Skeletal muscle tissue (tissue), 4 donors: ENCODE results near the gene PDK2. TPM values are rescaled to one million over a fixed set of nuclear protein-coding genes. Genes with fewer than 3 reads are reported as not detected.

Source experiments
- H3K27ac ChIP-seq: one replicate; pipeline ENCODE4 v1.7.0; 2013; ENCODE audit warnings: mild to moderate bottlenecking, low read depth, low read length, inconsistent platforms
- H3K27me3 ChIP-seq, 3 donors: one replicate each; pipeline ENCODE4 v1.7.0; 2013; ENCODE audit warnings: low read length in 3 of 3; ENCODE audit not compliant: control insufficient read depth in 3 of 3, insufficient read depth in 3 of 3
- H3K36me3 ChIP-seq, 3 donors: one replicate each; pipeline ENCODE4 v1.7.0; 2013; ENCODE audit warnings: low read length in 3 of 3; ENCODE audit not compliant: control insufficient read depth in 3 of 3, insufficient read depth in 3 of 3
- H3K4me1 ChIP-seq, 3 donors: one replicate each; pipeline ENCODE4 v1.7.0; 2013; ENCODE audit warnings: low read length in 3 of 3, mild to moderate bottlenecking in 3 of 3; ENCODE audit not compliant: control insufficient read depth in 3 of 3, insufficient read depth in 3 of 3
- H3K4me3 ChIP-seq, 3 donors: one replicate each; pipeline ENCODE4 v1.7.0; 2013; ENCODE audit warnings: low read length in 3 of 3
- H3K9ac ChIP-seq, 3 donors: one replicate each; pipeline ENCODE4 v1.7.0; 2013; ENCODE audit warnings: low read length in 3 of 3, mild to moderate bottlenecking in 3 of 3, moderate library complexity in 2 of 3, low read depth in 1 of 3
- H3K9me3 ChIP-seq, 3 donors: one replicate each; pipeline ENCODE4 v1.7.0; 2013; ENCODE audit warnings: low read length in 3 of 3; ENCODE audit not compliant: control insufficient read depth in 3 of 3
- total RNA-seq: library from RNA; depleted of rRNA; stranded (reverse); fragments of >200 nt; gene quantifications from one replicate; pipeline ENCODE4 v1.2.3, GENCODE V29; 2014
- donor health status: Osteomylitis.

PDK2 gene
- total RNA-seq, 1 donor from 2014 or later, result 18.8 TPM

DNA sequence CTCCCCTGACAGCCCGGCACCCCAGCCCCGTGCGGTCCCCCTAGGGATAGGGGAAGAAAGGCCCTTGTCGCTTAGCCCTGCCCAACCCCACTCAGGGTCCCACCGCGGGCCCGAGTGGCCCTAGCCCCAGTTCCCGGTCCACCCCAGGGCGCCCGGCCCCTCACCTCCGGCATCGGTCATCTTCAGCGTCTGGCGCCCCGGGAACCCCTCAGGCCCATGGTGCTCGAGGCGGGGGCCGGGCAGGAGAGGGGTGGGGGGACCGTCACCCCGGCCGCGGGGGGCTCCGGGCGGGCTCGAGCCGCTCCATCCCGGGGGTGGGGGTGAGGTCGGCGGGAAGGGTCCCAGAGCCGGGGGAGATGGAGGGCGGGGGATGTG, 34.2 kb downstream of the PDK2 start:
- no peak overlapping the region for H3K27ac ChIP-seq
- no peak overlapping the region for H3K9ac ChIP-seq
- H3K36me3 ChIP-seq, result no peaks in the 10 kb centered on the region
- peaks cover 36 to 45% (median 45%) of the 10 kb centered on the region in 3 donors for H3K4me1 ChIP-seq
- H3K9me3 ChIP-seq, result no peaks in the 10 kb centered on the region
- H3K4me3 ChIP-seq, result peak overlapping the region in 1 of 3 donors; percentile 41
- H3K27me3 ChIP-seq, result no peaks in the 10 kb centered on the region

GRCh38 chr17:50129728-50130558, 34.8 kb downstream of the PDK2 start, which contains the start of gene SAMD14:
TSS of gene SAMD14 (minus strand) at chr17:50130160. CDS start at chr17:50124959, 5,201 bp downstream.
- H3K36me3 ChIP-seq, result peaks cover 0 to 4% (median 0%) of the 10 kb centered on the region in 3 donors
- no peaks in the 10 kb centered on the region for H3K27me3 ChIP-seq
- no peak within 1 kb of the TSS for H3K27ac ChIP-seq
- H3K9ac ChIP-seq, result peak within 1 kb of the TSS in 2 of 3 donors; percentile 32 to 82
- peak within 1 kb of the TSS; percentile 38 to 72 (median 66) for H3K4me3 ChIP-seq
- no peaks in the 10 kb centered on the region for H3K9me3 ChIP-seq
- H3K4me1 ChIP-seq, result peaks cover 38 to 51% (median 51%) of the 10 kb centered on the region in 3 donors

- H3K4me1 ChIP-seq, result peaks cover 44 to 56% (median 53%) of the 10 kb centered on the region in 3 donors
- H3K36me3 ChIP-seq, result peaks cover 3 to 8% (median 4%) of the 10 kb centered on the region in 3 donors
- peak overlapping the region in 1 of 3 donors; percentile 41 for H3K4me3 ChIP-seq
- peak overlapping the region in 2 of 3 donors; percentile 32 to 66 for H3K9ac ChIP-seq
- H3K27ac ChIP-seq, result no peak overlapping the region
- H3K27me3 ChIP-seq, result no peaks in the 10 kb centered on the region
- no peaks in the 10 kb centered on the region for H3K9me3 ChIP-seq
Observed at GRCh38 chr17:50130559-50131305, 35.6 kb downstream of the PDK2 start.

GRCh38 chr17:50132104-50132794, 37.1 kb downstream of the PDK2 start:
- H3K9me3 ChIP-seq, result no peaks in the 10 kb centered on the region
- H3K4me1 ChIP-seq, result peaks cover 44 to 56% (median 53%) of the 10 kb centered on the region in 3 donors
- H3K27me3 ChIP-seq, result no peaks in the 10 kb centered on the region
- H3K36me3 ChIP-seq, result peaks cover 16 to 20% (median 18%) of the 10 kb centered on the region in 3 donors
- peak overlapping the region; percentile 86 for H3K27ac ChIP-seq
- H3K9ac ChIP-seq, result peak overlapping the region in 2 of 3 donors; percentile 45 to 81
- no peak overlapping the region for H3K4me3 ChIP-seq

- H3K9ac ChIP-seq, result peak overlapping the region; percentile 45 to 81 (median 57)
- H3K27ac ChIP-seq, result peak overlapping the region; percentile 86
- peaks cover 44 to 56% (median 53%) of the 10 kb centered on the region in 3 donors for H3K4me1 ChIP-seq
- H3K27me3 ChIP-seq, result no peaks in the 10 kb centered on the region
- H3K36me3 ChIP-seq, result peaks cover 26 to 29% (median 26%) of the 10 kb centered on the region in 3 donors
- H3K4me3 ChIP-seq, result peak overlapping the region in 2 of 3 donors; percentile 35 to 48
- no peaks in the 10 kb centered on the region for H3K9me3 ChIP-seq
Observed at GRCh38 chr17:50133028-50133768, 38.0 kb downstream of the PDK2 start.

DNA sequence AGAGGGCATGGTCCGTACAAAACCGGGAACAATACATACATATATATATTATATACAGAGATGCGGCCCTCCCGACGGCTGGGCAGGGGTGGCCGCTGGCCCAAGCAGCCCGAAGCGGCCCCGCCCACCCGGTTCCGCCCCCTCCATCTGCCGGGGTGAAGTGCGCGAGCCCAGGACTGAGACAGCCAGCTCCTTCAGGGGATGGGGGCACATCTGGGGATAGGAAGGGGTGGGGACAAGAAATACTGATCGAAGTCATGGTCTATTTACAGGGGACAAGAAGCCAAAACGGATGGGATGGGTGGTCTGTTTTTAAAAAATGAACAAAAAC, 38.6 kb downstream of the PDK2 start:
- H3K4me1 ChIP-seq, result peaks cover 40 to 53% (median 50%) of the 10 kb centered on the region in 3 donors
- H3K9me3 ChIP-seq, result no peaks in the 10 kb centered on the region
- peak overlapping the region; percentile 86 for H3K27ac ChIP-seq
- peaks cover 31 to 35% (median 32%) of the 10 kb centered on the region in 3 donors for H3K36me3 ChIP-seq
- H3K9ac ChIP-seq, result peak overlapping the region in 2 of 3 donors; percentile 57 to 81
- no peaks in the 10 kb centered on the region for H3K27me3 ChIP-seq
- H3K4me3 ChIP-seq, result no peak overlapping the region

GRCh38 chr17:50134206-50135110, 39.3 kb downstream of the PDK2 start:
- no peak overlapping the region for H3K4me3 ChIP-seq
- H3K27ac ChIP-seq, result peak overlapping the region; percentile 86
- peak overlapping the region; percentile 33 to 73 (median 57) for H3K9ac ChIP-seq
- H3K9me3 ChIP-seq, result no peaks in the 10 kb centered on the region
- no peaks in the 10 kb centered on the region for H3K27me3 ChIP-seq
- H3K36me3 ChIP-seq, result peaks cover 38 to 42% (median 39%) of the 10 kb centered on the region in 3 donors
- H3K4me1 ChIP-seq, result peaks cover 38 to 54% (median 50%) of the 10 kb centered on the region in 3 donors

- Histone ChIP-seq H3K36me3 (peaks cover 45 to 49% (median 48%) of the 10 kb centered on the region in 3 donors), H3K4me1 (peaks cover 44 to 61% (median 57%) of the 10 kb centered on the region in 3 donors), H3K9ac (peak overlapping the region in 1 of 3 donors; percentile 45), H3K27ac (no peak overlapping the region), H3K27me3 (no peaks in the 10 kb centered on the region), H3K9me3 (no peaks in the 10 kb centered on the region), H3K4me3 (no peak overlapping the region)
Observed at GRCh38 chr17:50135316-50136095, 40.4 kb downstream of the PDK2 start.
